HTR-8/SVneo (cell line): ENCODE measurements around the gene DEUP1.

Experiments
- DNase-seq: peaks from one replicate; pipeline ENCODE4 v3.0.0; 2011; ENCODE audit warnings: low spot score, mixed read lengths; ENCODE audit not compliant: insufficient read length
- FAIRE-seq: peaks from 2 replicates; lab custom pipeline; 2011; peaks lifted over from hg19 to GRCh38; lab: Jason Lieb, UNC

Gene DEUP1

DNA sequence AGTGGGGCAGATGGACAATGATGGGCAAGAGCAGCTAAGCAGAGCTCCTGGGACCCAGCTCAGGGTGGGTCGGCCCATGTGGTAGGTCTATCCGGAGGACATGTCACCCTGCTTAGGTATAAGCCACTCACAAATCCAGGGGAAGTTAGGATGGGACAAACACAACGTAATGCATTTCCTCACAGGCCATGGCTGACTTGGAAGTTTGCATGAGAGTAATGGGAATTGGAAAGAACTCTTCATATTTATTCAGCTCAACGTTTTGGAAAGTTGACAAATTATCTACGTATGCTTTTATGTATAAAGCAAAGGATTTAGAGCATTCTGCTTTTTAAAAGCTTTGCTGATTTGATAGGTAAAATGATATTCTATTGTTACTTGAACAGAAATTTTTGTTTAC, 137.7 kb downstream of the DEUP1 start:
- DNase-seq (no peak), FAIRE-seq (no peak)

DNA sequence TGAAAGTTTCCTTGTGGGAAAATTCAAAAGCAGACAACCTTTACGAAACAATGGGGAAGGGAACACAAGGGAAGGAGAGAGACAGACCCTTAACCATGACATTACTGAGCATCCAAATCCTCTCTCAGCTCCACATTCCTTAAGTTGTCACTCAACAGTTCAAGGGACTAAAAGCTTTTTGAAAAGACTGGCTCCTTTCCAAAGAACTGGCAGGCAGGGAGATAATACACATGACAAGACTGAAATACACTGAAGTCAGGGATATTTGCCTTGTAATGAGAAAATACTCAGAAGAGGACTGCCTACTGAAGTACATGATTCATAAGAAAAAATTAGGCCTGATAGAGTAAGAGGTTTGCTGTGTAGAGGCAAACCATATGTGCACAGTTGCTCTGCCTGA, 143.6 kb downstream of the DEUP1 start:
- DNase-seq (no peak), FAIRE-seq (no peak)

DNA sequence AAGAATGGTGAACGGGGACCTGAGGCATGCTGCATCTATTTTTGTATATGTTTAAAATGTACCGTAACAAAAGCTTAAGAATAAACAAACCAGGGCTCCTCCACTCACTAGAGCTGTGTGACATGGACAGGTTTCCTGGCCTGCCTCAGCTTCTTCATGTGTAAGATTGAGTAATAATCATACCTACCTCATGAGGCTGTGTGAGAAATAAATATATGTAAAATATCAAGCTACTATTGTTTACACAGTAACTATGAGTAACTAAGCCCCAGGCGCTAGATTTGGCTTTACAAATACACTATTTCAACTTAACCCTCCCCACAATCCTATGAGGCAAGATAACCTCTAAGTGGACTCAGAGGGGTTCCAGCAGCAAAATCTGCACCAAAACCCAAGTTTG, 146.3 kb downstream of the DEUP1 start:
- FAIRE-seq (no peak), DNase-seq (no peak)

DNA sequence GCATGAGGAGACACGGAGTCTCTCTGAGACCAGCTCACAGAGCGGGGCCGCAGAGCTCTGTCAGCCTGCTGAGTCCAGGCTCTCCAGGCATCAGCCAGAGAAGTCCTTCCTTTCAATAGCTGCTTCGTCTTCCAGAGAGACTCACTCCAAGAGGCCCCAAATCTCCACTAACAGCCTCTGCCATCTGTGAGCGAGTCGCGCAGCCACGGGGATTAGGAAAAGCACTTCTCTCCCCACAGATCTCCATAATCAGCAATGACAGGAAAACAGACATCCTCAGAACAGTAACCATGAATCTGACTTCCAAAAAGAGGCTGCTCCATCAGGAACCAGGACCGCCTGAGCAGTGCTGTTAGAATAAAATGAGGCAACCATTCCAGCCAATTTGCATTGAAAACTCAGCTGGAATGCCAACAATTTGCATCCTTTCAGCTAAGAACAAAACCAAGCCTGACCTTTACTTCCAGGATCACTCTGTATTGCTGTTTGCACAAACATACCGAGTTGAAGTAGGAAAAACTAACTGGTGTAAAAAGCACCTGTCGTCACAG, 147.2 kb downstream of the DEUP1 start:
- DNase-seq (no peak), FAIRE-seq (no peak)

DNA sequence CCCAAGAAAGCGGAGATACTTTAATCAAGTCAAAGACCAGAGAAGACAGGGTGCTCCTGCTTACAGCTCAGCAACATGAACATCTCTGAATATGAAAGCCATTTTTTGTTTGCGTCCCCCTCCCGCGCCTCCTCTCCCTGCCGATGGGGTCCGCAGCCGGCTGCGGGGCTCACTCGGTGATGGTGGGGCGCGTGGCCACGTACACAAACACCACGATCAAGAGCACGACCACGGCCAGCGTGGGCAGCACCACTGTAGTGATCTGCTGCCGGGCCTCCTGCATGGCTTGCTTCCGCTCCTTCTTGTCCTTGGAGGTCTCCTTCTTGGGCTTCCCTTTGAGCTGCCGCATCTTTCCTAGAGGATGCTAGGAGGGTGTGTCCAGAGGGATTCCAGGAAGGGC, 148.3 kb downstream of the DEUP1 start:
- FAIRE-seq, result no peak
- DNase-seq, result no peak

DNA sequence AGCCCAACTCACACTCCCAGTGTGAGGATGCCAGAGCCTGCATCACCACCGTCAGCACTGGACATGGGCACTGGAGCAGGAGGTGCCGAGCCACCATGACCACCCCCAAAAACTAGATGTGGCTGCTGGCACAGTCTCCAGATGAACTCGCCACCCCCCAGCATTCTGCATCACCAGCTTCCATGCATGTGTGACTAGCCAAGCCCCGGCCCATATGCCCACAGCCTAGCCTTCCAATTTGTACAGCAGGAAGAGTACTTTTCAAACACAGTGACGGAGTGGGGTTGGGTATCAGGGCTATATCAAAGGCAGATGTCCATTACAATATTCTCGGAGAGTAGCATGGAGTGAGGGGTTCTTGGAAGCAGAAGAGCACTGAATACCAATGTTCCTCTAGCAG, 149.7 kb downstream of the DEUP1 start:
- DNase-seq, result no peak
- FAIRE-seq, result no peak

DNA sequence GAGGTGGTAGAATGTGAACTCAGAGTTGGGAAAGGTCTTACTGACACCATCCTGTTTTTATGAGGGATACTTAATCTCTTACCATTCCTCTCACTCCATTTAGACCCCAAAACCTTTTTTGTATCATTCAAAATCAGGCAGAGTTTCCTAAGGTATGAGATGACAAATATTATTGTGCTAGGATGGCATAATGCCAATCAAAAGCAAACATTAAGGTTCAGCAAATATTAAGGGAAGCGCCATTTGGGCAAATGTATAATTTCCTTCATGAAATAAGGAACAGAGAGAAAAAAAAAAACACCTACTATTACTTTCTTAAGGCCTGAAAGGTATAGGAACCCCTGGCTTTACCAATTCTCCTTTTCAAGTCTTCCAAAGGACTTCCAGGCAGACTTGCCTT, 150.2 kb downstream of the DEUP1 start:
- FAIRE-seq (no peak), DNase-seq (no peak)

DNA sequence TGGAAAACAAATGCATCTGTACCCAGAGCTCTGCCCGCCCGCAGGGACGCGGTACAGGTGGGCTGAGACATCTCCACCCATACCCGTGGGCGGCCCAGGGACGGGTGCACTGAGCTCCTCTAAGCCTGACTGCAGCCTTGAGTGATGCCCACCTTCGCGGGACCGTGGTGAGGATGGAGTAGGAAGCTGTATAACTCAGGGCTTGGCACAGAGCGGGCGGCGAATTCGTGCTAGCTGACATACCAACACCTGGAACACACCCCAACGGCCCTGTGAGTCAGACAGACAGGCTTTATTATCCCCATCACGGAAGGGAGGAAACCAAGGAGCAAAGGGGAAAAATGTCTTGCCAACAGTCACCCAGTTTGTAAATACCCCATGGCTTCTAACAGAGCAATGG, 150.7 kb downstream of the DEUP1 start:
- DNase-seq (no peak), FAIRE-seq (no peak)

DNA sequence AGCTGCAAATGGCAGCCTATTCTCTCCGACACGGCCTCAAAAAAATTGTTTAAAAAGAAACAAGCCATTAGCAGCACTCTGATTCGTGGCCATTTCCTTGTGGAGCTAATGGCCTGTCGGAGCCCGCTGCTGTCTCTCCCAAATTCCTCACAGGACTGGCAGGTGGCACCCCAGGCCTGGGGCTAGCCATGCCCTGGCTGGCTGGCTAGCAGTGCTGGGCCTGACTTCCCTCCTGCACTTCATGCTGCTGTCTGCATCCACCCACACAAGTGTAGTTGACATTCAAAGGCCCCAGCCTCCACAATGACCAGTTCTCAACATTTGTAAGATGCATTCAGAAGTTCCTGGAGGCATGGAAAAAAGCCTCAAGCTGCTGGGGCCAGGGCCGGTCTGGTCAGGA, 151.2 kb downstream of the DEUP1 start:
- FAIRE-seq (no peak), DNase-seq (no peak)

DNA sequence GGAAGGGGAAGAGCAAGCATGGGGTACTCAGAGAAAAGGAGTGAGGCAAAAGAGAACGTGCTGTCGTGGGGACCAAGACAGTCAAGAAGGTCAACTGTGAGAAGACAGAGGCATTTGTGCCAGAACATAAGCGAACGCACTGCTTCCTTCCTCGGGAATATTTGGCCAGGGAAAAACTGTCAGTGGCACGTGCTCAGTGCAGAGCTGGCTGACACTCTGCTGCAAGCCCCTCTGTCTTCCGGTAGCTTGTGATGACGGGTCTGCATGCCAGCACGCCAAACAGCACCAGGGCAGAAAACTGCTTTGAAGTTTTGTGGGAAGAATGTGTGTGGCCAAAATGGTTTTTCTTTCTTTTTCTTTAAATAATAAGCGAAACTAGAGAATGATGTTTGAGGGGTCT, 152.0 kb downstream of the DEUP1 start:
- no peak for FAIRE-seq

DNA sequence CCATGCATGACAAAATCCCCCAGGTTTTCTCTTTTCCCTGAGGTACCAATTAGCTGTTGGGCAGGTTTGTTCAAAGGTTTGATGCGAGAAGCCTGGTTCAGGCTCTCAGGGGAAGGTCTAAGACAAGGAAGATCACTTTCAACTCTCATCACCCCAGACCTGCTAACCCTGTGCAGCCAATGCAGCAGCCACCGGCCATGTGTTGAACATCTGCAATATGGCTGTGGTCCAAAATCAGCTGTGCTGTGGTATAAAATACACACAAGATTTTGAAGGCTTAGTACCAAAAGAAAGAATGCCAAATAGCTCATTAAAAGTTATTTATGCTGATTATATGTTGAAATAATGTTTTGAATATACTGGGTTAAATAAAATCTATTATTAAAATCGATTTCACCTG, 154.2 kb downstream of the DEUP1 start:
- DNase-seq (no peak), FAIRE-seq (no peak)

More for the DNA sequence above, 152.0 kb downstream of the DEUP1 start:
- no peak for DNase-seq

DNA sequence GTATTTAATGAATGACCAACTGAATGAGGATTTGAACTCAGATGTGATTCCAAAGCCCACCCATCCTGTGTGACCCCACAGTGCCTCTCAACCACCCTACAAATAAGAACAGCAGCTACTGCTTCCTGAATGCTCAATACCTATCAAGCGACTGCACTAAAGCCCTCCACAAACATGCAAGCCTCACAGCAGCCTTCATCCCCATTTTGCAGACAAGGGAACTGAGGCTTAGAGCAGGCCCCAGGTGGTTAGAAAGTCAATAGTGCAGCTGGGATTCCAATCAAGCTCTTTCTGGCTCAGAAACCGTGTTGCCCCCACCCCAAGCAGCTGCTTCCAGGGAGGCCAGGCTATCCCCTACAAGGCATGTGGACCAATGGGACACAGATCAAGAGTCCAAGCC, 155.4 kb downstream of the DEUP1 start:
- FAIRE-seq (no peak), DNase-seq (no peak)

DNA sequence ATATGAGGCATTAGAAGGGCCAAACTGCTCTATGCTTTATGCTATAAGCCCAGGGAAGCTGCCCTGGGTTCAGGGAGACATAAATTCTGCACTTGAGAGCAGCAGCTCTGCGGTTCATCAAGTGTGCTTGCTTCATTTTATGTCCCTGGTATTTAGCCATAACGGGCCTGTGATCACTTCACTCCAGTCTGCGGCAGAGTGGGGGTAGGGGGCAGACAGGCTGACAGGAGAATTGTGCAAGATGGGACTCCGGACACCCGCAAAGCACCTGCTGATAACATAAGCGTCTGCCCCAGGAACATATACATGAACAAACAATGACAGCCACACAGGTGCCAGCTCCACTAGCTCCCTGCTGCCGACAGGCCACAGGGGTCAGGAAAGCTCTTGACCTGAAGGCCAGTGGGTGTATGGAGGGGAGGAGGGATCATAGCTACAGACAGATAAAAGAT, 156.5 kb downstream of the DEUP1 start:
- no peak for FAIRE-seq
- DNase-seq, result no peak
